HUES64 (cell line): Measurements from ENCODE around the gene SLFN12L.

ENCODE experiments used
- H3K27ac ChIP-seq: 2 replicates; pipeline ENCODE4 v1.7.0; 2013; ENCODE audit warnings: low read depth, low read length, inconsistent platforms
- H3K27me3 ChIP-seq: 2 replicates; pipeline ENCODE4 v1.6.1; 2013; ENCODE audit warnings: mild to moderate bottlenecking, low read length; ENCODE audit not compliant: insufficient read depth
- H3K36me3 ChIP-seq: 2 replicates; pipeline ENCODE4 v1.6.1; 2013; ENCODE audit warnings: mild to moderate bottlenecking, low read length; ENCODE audit not compliant: insufficient read depth
- H3K4me1 ChIP-seq: 2 replicates; pipeline ENCODE4 v1.6.1; 2013; ENCODE audit warnings: mild to moderate bottlenecking, low read length, moderate library complexity; ENCODE audit not compliant: insufficient read depth
- H3K4me3 ChIP-seq: 2 replicates; pipeline ENCODE4 v1.5.1; 2013; ENCODE audit warnings: mild to moderate bottlenecking, low read length, moderate library complexity
- H3K9ac ChIP-seq: 2 replicates; pipeline ENCODE4 v1.6.1; 2013; ENCODE audit warnings: mild to moderate bottlenecking, low read depth, low read length
- H3K9me3 ChIP-seq: 2 replicates; pipeline ENCODE4 v1.6.1; 2013; ENCODE audit warnings: low read depth, low read length; ENCODE audit not compliant: insufficient read depth
- WGBS: fragments of 150-250, 120-280 bp; methylation state at CpG from one replicate; pipeline ENCODE4 v1.1.7; 2013; ENCODE audit warnings: missing lambda C conversion rate; 5-methylcytosine and 5-hydroxymethylcytosine counted together

Gene SLFN12L

GRCh38 chr17:35496451-35497290, 40.8 kb downstream of the SLFN12L start:
- Histone ChIP-seq H3K27me3 (peaks cover 86% of the 10 kb centered on the region), H3K9me3 (peaks cover 4% of the 10 kb centered on the region; the same call in 1 of the 2 replicates), H3K27ac (no peak overlapping the region), H3K36me3 (no peaks in the 10 kb centered on the region), H3K4me3 (peak overlapping the region; percentile 36; the same call in 1 of the 2 replicates), H3K4me1 (peaks cover 24% of the 10 kb centered on the region), H3K9ac (no peak overlapping the region)
- WGBS = 87% methylated on average over 30 of the region's 30 CpGs

DNA sequence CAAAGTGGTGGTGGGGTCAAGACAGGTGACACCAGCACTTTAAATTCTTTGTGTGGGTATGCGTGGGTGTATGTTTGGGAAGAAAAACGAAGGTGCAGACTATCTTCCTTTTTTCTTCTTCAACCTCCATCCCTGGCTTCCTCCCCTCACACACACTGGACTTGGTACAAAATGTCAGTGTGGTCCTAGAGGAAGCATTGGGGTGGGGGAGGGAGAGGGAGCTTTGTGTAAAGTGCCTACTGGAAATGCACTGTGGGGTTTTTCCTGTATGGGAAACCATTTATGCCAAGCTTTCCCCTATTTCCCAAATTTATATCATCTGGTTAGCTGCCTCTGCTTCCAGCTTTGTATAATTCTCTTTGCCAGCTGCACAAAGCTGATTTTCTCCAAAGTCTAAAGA, 44.4 kb downstream of the SLFN12L start:
- Histone ChIP-seq H3K9ac (no peak overlapping the region), H3K27ac (no peak overlapping the region), H3K36me3 (no peaks in the 10 kb centered on the region), H3K4me1 (peaks cover 20% of the 10 kb centered on the region), H3K4me3 (no peak overlapping the region), H3K9me3 (no peaks in the 10 kb centered on the region), H3K27me3 (peaks cover 99% of the 10 kb centered on the region)
- WGBS = no CpG with 5 or more reads among the region's 2 CpGs

DNA sequence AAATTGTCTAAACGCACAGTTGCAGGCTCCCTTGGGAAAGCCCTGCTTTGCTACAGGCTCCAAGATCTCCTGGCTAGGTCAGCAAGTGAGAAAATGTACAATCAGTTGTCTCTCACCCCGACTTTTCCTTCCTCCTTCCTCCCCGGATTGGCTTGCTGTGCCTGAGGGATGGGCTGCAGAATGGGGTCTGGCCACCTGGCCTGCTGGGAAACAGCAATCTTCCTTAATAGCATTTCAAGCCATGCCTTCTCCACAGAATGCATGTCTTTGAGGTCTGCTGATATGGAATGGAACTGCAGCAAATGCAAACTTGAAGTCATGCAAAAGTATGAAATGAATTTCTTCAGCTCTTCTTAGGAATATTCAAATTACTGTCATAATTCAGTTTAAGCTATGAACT, 46.1 kb downstream of the SLFN12L start:
- no peak overlapping the region for H3K27ac ChIP-seq
- H3K9ac ChIP-seq = no peak overlapping the region
- H3K9me3 ChIP-seq = no peaks in the 10 kb centered on the region
- peaks cover 99% of the 10 kb centered on the region for H3K27me3 ChIP-seq
- H3K4me1 ChIP-seq = peaks cover 20% of the 10 kb centered on the region
- 89% methylated on average over 3 of the region's 3 CpGs for WGBS
- H3K4me3 ChIP-seq = no peak overlapping the region
- H3K36me3 ChIP-seq = no peaks in the 10 kb centered on the region

DNA sequence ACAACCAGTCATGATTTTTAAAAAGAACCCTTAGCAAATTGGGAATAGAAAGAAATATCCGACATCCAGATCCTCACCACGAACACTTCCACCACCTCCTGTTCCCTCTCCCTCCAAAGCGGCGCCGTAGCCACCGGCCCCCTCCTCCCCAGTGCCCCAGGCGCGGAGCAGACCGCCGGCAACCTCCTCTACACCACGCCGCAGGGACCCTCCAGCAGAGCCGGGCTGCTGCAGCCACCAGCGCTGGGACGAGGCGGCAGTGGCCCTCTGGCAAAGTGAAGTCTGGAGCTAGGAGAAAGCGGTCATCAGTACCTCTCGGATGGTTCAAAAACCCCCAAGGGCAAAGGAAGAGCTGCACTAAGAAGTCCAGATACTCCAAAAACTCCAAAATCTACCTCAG, 47.5 kb downstream of the SLFN12L start:
- H3K4me1 ChIP-seq = peaks cover 15% of the 10 kb centered on the region
- no peaks in the 10 kb centered on the region for H3K9me3 ChIP-seq
- no peak overlapping the region for H3K9ac ChIP-seq
- H3K36me3 ChIP-seq = no peaks in the 10 kb centered on the region
- H3K4me3 ChIP-seq = no peak overlapping the region
- 84% methylated on average over 18 of the region's 18 CpGs for WGBS
- no peak overlapping the region for H3K27ac ChIP-seq
- peaks cover 99% of the 10 kb centered on the region for H3K27me3 ChIP-seq

- no peak overlapping the region for H3K9ac ChIP-seq
- peaks cover 98% of the 10 kb centered on the region for H3K27me3 ChIP-seq
- WGBS = 95% methylated on average over 15 of the region's 15 CpGs
Measured at GRCh38 chr17:35488991-35489390, 48.5 kb downstream of the SLFN12L start.

GRCh38 chr17:35486920-35487732, 50.4 kb downstream of the SLFN12L start:
- Histone ChIP-seq H3K27me3 (peaks cover 81% of the 10 kb centered on the region), H3K9ac (no peak overlapping the region), H3K4me3 (peak overlapping the region; percentile 30; the same call in 1 of the 2 replicates), H3K27ac (no peak overlapping the region), H3K4me1 (no peaks in the 10 kb centered on the region), H3K36me3 (no peaks in the 10 kb centered on the region), H3K9me3 (0 out of 2 replicates have a peak, but pooled peaks cover 3% of the 10 kb centered on the region)
- WGBS = 81% methylated on average over 42 of the region's 42 CpGs

More at GRCh38 chr17:35488991-35489390, 48.5 kb downstream of the SLFN12L start:
- no peaks in the 10 kb centered on the region for H3K36me3 ChIP-seq
- H3K27ac ChIP-seq = no peak overlapping the region
- no peak overlapping the region for H3K4me3 ChIP-seq
- no peaks in the 10 kb centered on the region for H3K9me3 ChIP-seq
- 0 out of 2 replicates have a peak, but pooled peaks cover 7% of the 10 kb centered on the region for H3K4me1 ChIP-seq

DNA sequence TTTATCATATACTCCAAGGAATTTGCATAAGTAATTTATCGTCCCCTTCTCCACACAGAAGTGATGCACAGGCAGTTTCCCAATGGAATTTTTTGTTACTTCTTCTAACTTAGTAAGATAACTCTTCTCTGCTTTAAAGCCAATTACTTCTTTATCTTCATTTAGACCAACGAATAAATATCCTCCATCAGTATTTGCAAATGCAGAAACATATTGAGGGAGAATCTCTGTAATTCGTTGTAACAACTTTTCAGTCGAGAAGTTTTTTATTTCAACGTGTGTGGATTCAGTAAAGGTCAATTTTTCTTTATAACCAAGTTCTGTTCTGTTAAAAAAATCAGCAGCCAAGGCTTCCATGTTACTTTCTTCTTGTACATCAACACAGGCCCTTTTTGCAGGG, 58.2 kb downstream of the SLFN12L start:
- peaks cover 34% of the 10 kb centered on the region for H3K27me3 ChIP-seq
- H3K9me3 ChIP-seq = 0 out of 2 replicates have a peak, but pooled peaks cover 3% of the 10 kb centered on the region
- WGBS = 78% methylated on average over 5 of the region's 5 CpGs
- H3K4me3 ChIP-seq = no peak overlapping the region
- H3K36me3 ChIP-seq = no peaks in the 10 kb centered on the region
- no peak overlapping the region for H3K27ac ChIP-seq
- H3K4me1 ChIP-seq = no peaks in the 10 kb centered on the region
- no peak overlapping the region for H3K9ac ChIP-seq

DNA sequence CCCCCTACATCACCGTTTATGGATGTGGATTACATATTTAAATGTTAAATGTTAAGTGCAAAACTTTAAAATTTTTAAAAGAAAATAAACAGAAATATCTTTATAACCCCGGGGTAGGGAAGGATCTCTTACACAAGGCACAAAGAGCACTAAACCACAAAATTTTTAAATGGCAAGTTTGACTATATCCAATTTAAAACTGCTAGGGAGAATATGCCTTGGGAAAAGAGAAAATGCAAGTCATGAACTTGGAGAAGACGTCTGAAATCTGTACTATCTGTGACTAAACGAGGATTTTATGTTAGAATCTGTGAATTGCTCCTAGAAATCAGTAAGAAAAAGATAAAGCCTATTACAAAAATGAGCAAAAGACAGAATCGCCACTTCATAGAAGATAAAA, 60.2 kb downstream of the SLFN12L start:
- Histone ChIP-seq H3K27ac (no peak overlapping the region), H3K9me3 (no peaks in the 10 kb centered on the region), H3K4me1 (no peaks in the 10 kb centered on the region), H3K27me3 (peaks cover 30% of the 10 kb centered on the region), H3K36me3 (no peaks in the 10 kb centered on the region), H3K4me3 (no peak overlapping the region), H3K9ac (no peak overlapping the region)
- WGBS = 94% methylated on average over 3 of the region's 5 CpGs

DNA sequence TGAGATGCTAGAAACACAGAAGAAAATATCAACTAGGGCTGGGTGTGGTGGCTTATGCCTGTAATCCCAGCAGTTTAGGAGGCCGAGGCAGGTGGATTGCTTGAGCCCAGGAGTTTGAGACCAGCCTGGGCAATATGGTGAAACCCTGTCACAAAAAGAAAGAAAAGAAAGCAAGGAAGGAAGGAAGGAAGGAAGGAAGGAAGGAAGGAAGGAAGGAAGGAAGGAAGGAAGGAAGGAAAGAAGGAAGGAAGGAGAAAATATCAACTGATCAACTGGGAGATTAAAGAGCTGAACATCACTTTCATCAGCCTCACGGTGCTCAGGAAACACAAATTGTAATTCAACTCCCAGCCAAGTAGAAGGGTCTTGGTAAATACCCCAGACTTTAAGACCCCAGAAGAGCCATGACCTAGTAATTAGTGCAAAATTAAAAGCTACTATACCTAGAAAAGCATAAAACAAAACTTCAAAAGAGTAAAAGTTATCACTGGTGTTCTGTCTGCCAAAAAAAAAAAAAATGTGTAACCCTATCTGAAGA, 61.1 kb downstream of the SLFN12L start:
- Histone ChIP-seq H3K27ac (no peak overlapping the region), H3K36me3 (no peaks in the 10 kb centered on the region), H3K9me3 (no peaks in the 10 kb centered on the region), H3K4me1 (no peaks in the 10 kb centered on the region), H3K27me3 (peaks cover 30% of the 10 kb centered on the region), H3K4me3 (no peak overlapping the region), H3K9ac (no peak overlapping the region)
- WGBS = 93% methylated on average over 2 of the region's 2 CpGs

GRCh38 chr17:35468475-35468874, 69.0 kb downstream of the SLFN12L start:
- WGBS = 98% methylated on average over 4 of the region's 4 CpGs
- no peaks in the 10 kb centered on the region for H3K4me1 ChIP-seq
- no peak overlapping the region for H3K27ac ChIP-seq
- H3K36me3 ChIP-seq = no peaks in the 10 kb centered on the region
- no peaks in the 10 kb centered on the region for H3K9me3 ChIP-seq
- 0 out of 2 replicates have a peak, but pooled peaks cover 4% of the 10 kb centered on the region for H3K27me3 ChIP-seq
- no peak overlapping the region for H3K4me3 ChIP-seq
- no peak overlapping the region for H3K9ac ChIP-seq

GRCh38 chr17:35467824-35468223, 69.7 kb downstream of the SLFN12L start:
- Histone ChIP-seq H3K9me3 (no peaks in the 10 kb centered on the region), H3K9ac (no peak overlapping the region), H3K27me3 (0 out of 2 replicates have a peak, but pooled peaks cover 8% of the 10 kb centered on the region), H3K36me3 (no peaks in the 10 kb centered on the region), H3K4me3 (no peak overlapping the region), H3K27ac (no peak overlapping the region), H3K4me1 (no peaks in the 10 kb centered on the region)
- 95% methylated on average over 4 of the region's 4 CpGs for WGBS
